Naive thymus-derived CD4-positive, alpha-beta T cell (primary cell): Measurements from ENCODE around the gene CDC14A. TPM values are rescaled to one million over a fixed set of nuclear protein-coding genes. Genes with fewer than 3 reads are reported as not detected.

Experiments
- ATAC-seq: fragments of 150-1000 bp; cut with Tn5 transposase; 2 replicates; pipeline ENCODE4 v1.10.0; 2021; ENCODE audit warnings: mild to moderate bottlenecking, moderate library complexity
- CTCF ChIA-PET: fragments of 350-600 bp; sonication (Branson Sonifier 250); formaldehyde crosslinking; loops from one replicate; lab custom pipeline; 2021; ENCODE audit warnings: antibody characterized with exemption; lab: Charles Lee
- POLR2A ChIA-PET: fragments of 350-600 bp; sonication (Branson Sonifier 250); formaldehyde crosslinking; loops from one replicate; lab custom pipeline; 2021; ENCODE audit warnings: antibody characterized with exemption, inconsistent platforms; lab: Charles Lee
- DNase-seq, 9 donors: peaks; one replicate each; pipeline versions ENCODE4 v3.0.0 to v3.0.0-alpha.2; 2020 to 2022; ENCODE audit warnings: mixed read lengths in 1 of 9
- H3K27ac ChIP-seq: one replicate; pipeline ENCODE4 v1.7.0; 2013; ENCODE audit warnings: mild to moderate bottlenecking, low read depth, low read length, moderate library complexity
- H3K27me3 ChIP-seq, 2 donors: one replicate each; pipeline ENCODE4 v1.7.0; 2013; ENCODE audit warnings: low read length in 2 of 2, mild to moderate bottlenecking in 2 of 2, moderate library complexity in 2 of 2; ENCODE audit not compliant: control insufficient read depth in 2 of 2, insufficient read depth in 2 of 2
- H3K36me3 ChIP-seq, 3 experiments: 1 replicate in 2 of 3; 2 replicates in 1 of 3; pipeline ENCODE4 v1.7.0; 2013; ENCODE audit warnings: low read length in 3 of 3, mild to moderate bottlenecking in 3 of 3, moderate library complexity in 1 of 3; ENCODE audit not compliant: insufficient read depth in 3 of 3, control insufficient read depth in 2 of 3
- H3K4me1 ChIP-seq, 2 donors: one replicate each; pipeline ENCODE4 v1.7.0; 2013; ENCODE audit warnings: low read length in 2 of 2, mild to moderate bottlenecking in 2 of 2, moderate library complexity in 1 of 2; ENCODE audit not compliant: control insufficient read depth in 2 of 2, insufficient read depth in 2 of 2
- H3K4me3 ChIP-seq: 2 replicates; pipeline ENCODE4 v1.7.0; 2013; ENCODE audit warnings: mild to moderate bottlenecking, low read length
- H3K9me3 ChIP-seq, 3 experiments: 1 replicate in 2 of 3; 2 replicates in 1 of 3; pipeline ENCODE4 v1.7.0; 2013; ENCODE audit warnings: low read length in 3 of 3; ENCODE audit not compliant: control insufficient read depth in 2 of 3
- H3K27ac Mint-ChIP-seq, 9 donors: one replicate each; pipeline ENCODE4 v1.8.0; 2020 to 2022; ENCODE audit warnings: mixed read lengths in 9 of 9, mild to moderate bottlenecking in 8 of 9, moderate library complexity in 5 of 9, inconsistent platforms in 2 of 9
- H3K27me3 Mint-ChIP-seq, 5 donors: one replicate each; pipeline ENCODE4 v1.8.0; 2021 to 2022; ENCODE audit warnings: mixed read lengths in 5 of 5, mild to moderate bottlenecking in 1 of 5
- H3K36me3 Mint-ChIP-seq, 5 donors: one replicate each; pipeline ENCODE4 v1.8.0; 2020 to 2022; ENCODE audit warnings: mixed read lengths in 5 of 5, mild to moderate bottlenecking in 3 of 5, inconsistent platforms in 1 of 5
- H3K4me1 Mint-ChIP-seq, 7 donors: one replicate each; pipeline ENCODE4 v1.8.0; 2020 to 2022; ENCODE audit warnings: mixed read lengths in 7 of 7, mild to moderate bottlenecking in 3 of 7, inconsistent platforms in 1 of 7
- H3K4me3 Mint-ChIP-seq, 10 donors: one replicate each; pipeline ENCODE4 v1.8.0; 2020 to 2022; ENCODE audit warnings: mild to moderate bottlenecking in 10 of 10, mixed read lengths in 10 of 10, moderate library complexity in 6 of 10, inconsistent platforms in 2 of 10
- H3K9me3 Mint-ChIP-seq, 11 donors: one replicate each; pipeline ENCODE4 v1.8.0; 2020 to 2022; ENCODE audit warnings: mixed read lengths in 11 of 11, mild to moderate bottlenecking in 4 of 11, inconsistent platforms in 1 of 11, moderate library complexity in 1 of 11
- intact Hi-C, 2 donors: fragments of 100-400 bp; cut with micrococcal nuclease; formaldehyde crosslinking; loops; one replicate each; pipeline ENCODE4 v1.15.1; 2023
- polyA plus RNA-seq, 2 donors: library from polyadenylated mRNA; unstranded; fragments of 300-500 nt; fragmentation: Illumina TruSeq; gene quantifications; one replicate each; pipeline ENCODE4 v1.2.3, GENCODE V29; 2021
- total RNA-seq, 6 experiments: library from RNA in 5 of 6; stranded (reverse) in 5 of 6; gene quantifications; 1 replicate in 5 of 6; 2 replicates in 1 of 6; pipeline ENCODE4 v1.2.3 and lab custom pipeline; 2021 to 2026

The CDC14A gene
- total and polyA plus RNA-seq, 7 experiments from 2014 or later: 47.1 to 136 (median 79.3) TPM

GRCh38 chr1:100423832-100424337, 71.6 kb downstream of the CDC14A start:
- intact Hi-C loops: loop anchor here (1.0 to 5.0 kb wide), 5 partner anchors 9 to 33 kb away; no protein-coding TSS in a partner anchor
- H3K9me3 ChIP-seq: no peaks in the 10 kb centered on the region
- Mint-ChIP-seq H3K27me3 (no peaks in the 10 kb centered on the region), H3K4me1 (peaks cover 31 to 92% (median 73%) of the 10 kb centered on the region in 7 donors), H3K9me3 (no peaks in the 10 kb centered on the region), H3K27ac (peak overlapping the region; percentile 85 to 98 (median 92)), H3K4me3 (peak overlapping the region; percentile 51 to 88 (median 80)), H3K36me3 (peaks cover 5 to 48% (median 37%) of the 10 kb centered on the region in 5 donors)
- POLR2A ChIA-PET: interaction anchor here (0.8 to 3.8 kb wide), 19 partner anchors 9 to 174 kb away, joined by 3 to 38 read pairs (median 9); partner anchors contain the start of genes CDC14A and DBT
- H3K4me3 ChIP-seq: peak overlapping the region; percentile 41
- H3K36me3 ChIP-seq: peaks cover 0 to 14% (median 11%) of the 10 kb centered on the region in 3 experiments
- H3K27me3 ChIP-seq: no peaks in the 10 kb centered on the region
- peak; percentile 56 for ATAC-seq
- peak overlapping the region; percentile 69 for H3K27ac ChIP-seq
- peak in 4 of 9 donors; percentile 26 to 58 (median 52) for DNase-seq
- H3K4me1 ChIP-seq: peaks cover 29 to 43% of the 10 kb centered on the region in 2 donors
- CTCF ChIA-PET: interaction anchor here (1.0 to 3.1 kb wide), 10 partner anchors 9 to 69 kb away, joined by 3 to 14 read pairs (median 4); no protein-coding TSS in a partner anchor

GRCh38 chr1:100428160-100428559, 75.9 kb downstream of the CDC14A start:
- Mint-ChIP-seq H3K36me3 (peaks cover 10 to 59% (median 57%) of the 10 kb centered on the region in 5 donors), H3K4me3 (no peak overlapping the region), H3K9me3 (peaks cover 0 to 2% (median 0%) of the 10 kb centered on the region in 11 donors), H3K27me3 (no peaks in the 10 kb centered on the region), H3K4me1 (peaks cover 22 to 85% (median 62%) of the 10 kb centered on the region in 7 donors), H3K27ac (peak overlapping the region in 7 of 9 donors; percentile 3 to 66 (median 41))
- no peaks in the 10 kb centered on the region for H3K9me3 ChIP-seq
- POLR2A ChIA-PET: interaction anchor here (1.0 to 1.4 kb wide), 4 partner anchors 12 to 186 kb away, joined by 3 to 5 read pairs (median 4); no protein-coding TSS in a partner anchor
- CTCF ChIA-PET: no interaction called here
- no peak overlapping the region for H3K4me3 ChIP-seq
- H3K36me3 ChIP-seq: peaks cover 0 to 12% (median 11%) of the 10 kb centered on the region in 3 experiments
- H3K27ac ChIP-seq: no peak overlapping the region
- intact Hi-C loops: loop anchor here in 1 of 2 donors (1.0 kb wide), 1 partner anchor 12 kb away; no protein-coding TSS in a partner anchor
- H3K27me3 ChIP-seq: no peaks in the 10 kb centered on the region
- DNase-seq (no peak), ATAC-seq (no peak)
- H3K4me1 ChIP-seq: peaks cover 27 to 50% of the 10 kb centered on the region in 2 donors

GRCh38 chr1:100430325-100430756, 78.0 kb downstream of the CDC14A start:
- Mint-ChIP-seq H3K4me3 (no peak overlapping the region), H3K36me3 (peaks cover 20 to 61% (median 57%) of the 10 kb centered on the region in 5 donors), H3K9me3 (peaks cover 0 to 15% (median 4%) of the 10 kb centered on the region in 11 donors), H3K27me3 (no peaks in the 10 kb centered on the region), H3K27ac (peak overlapping the region in 5 of 9 donors; percentile 22 to 81 (median 48)), H3K4me1 (peaks cover 30 to 85% (median 61%) of the 10 kb centered on the region in 7 donors)
- ATAC-seq: no peak
- Histone ChIP-seq H3K4me3 (no peak overlapping the region), H3K27me3 (no peaks in the 10 kb centered on the region), H3K4me1 (peaks cover 26 to 49% of the 10 kb centered on the region in 2 donors), H3K27ac (no peak overlapping the region), H3K9me3 (no peaks in the 10 kb centered on the region), H3K36me3 (peaks cover 0 to 3% (median 3%) of the 10 kb centered on the region in 3 experiments)
- CTCF ChIA-PET: interaction anchor here (0.6 to 1.3 kb wide), 2 partner anchors 29 to 36 kb away, joined by 4 to 5 read pairs; no protein-coding TSS in a partner anchor
- intact Hi-C loops: no loop called here
- POLR2A ChIA-PET: interaction anchor here (0.7 to 1.6 kb wide), 7 partner anchors 9 to 634 kb away, joined by 3 to 8 read pairs (median 4); no protein-coding TSS in a partner anchor
- no peak for DNase-seq

GRCh38 chr1:100431954-100432353, 79.6 kb downstream of the CDC14A start:
- Histone ChIP-seq H3K4me3 (no peak overlapping the region), H3K27ac (no peak overlapping the region), H3K4me1 (peaks cover 28 to 43% of the 10 kb centered on the region in 2 donors), H3K36me3 (peaks cover 0 to under 1% (median 0%) of the 10 kb centered on the region in 3 experiments), H3K9me3 (no peaks in the 10 kb centered on the region), H3K27me3 (no peaks in the 10 kb centered on the region)
- ChIA-PET CTCF (interaction anchor here (1.5 to 2.0 kb wide), 2 partner anchors 23 to 40 kb away, joined by 4 to 5 read pairs; no protein-coding TSS in a partner anchor), POLR2A (interaction anchor here (0.6 to 5.0 kb wide), 8 partner anchors 8 to 74 kb away, joined by 3 to 38 read pairs (median 4); no protein-coding TSS in a partner anchor)
- ATAC-seq (no peak), DNase-seq (no peak)
- Mint-ChIP-seq H3K4me1 (peaks cover 31 to 82% (median 64%) of the 10 kb centered on the region in 7 donors), H3K27me3 (no peaks in the 10 kb centered on the region), H3K9me3 (peaks cover 0 to 15% (median 4%) of the 10 kb centered on the region in 11 donors), H3K27ac (peak overlapping the region in 8 of 9 donors; percentile 55 to 81 (median 73)), H3K4me3 (peak overlapping the region in 5 of 10 donors; percentile 23 to 51 (median 38)), H3K36me3 (peaks cover 18 to 66% (median 62%) of the 10 kb centered on the region in 5 donors)
- intact Hi-C loops: no loop called here

GRCh38 chr1:100433563-100433962, 81.3 kb downstream of the CDC14A start:
- Histone ChIP-seq H3K27ac (peak overlapping the region; percentile 38), H3K4me1 (peaks cover 34 to 38% of the 10 kb centered on the region in 2 donors), H3K9me3 (no peaks in the 10 kb centered on the region), H3K4me3 (no peak overlapping the region), H3K36me3 (peaks cover 0 to 5% (median 0%) of the 10 kb centered on the region in 3 experiments), H3K27me3 (no peaks in the 10 kb centered on the region)
- Mint-ChIP-seq H3K4me3 (peak overlapping the region in 2 of 10 donors; percentile 13 to 16), H3K9me3 (peaks cover 0 to 15% (median 4%) of the 10 kb centered on the region in 11 donors), H3K27ac (peak overlapping the region in 8 of 9 donors; percentile 41 to 98 (median 84)), H3K4me1 (peaks cover 31 to 82% (median 61%) of the 10 kb centered on the region in 7 donors), H3K36me3 (peaks cover 18 to 61% (median 54%) of the 10 kb centered on the region in 5 donors), H3K27me3 (no peaks in the 10 kb centered on the region)
- DNase-seq: no peak
- POLR2A ChIA-PET: interaction anchor here (0.9 to 5.0 kb wide), 10 partner anchors 10 to 81 kb away, joined by 3 to 38 read pairs (median 5); partner anchors contain the start of gene CDC14A
- intact Hi-C loops: loop anchor here in 1 of 2 donors (1.0 kb wide), 1 partner anchor 9 kb away; no protein-coding TSS in a partner anchor
- CTCF ChIA-PET: interaction anchor here (0.8 to 2.0 kb wide), 6 partner anchors 9 to 42 kb away, joined by 3 to 5 read pairs (median 4); no protein-coding TSS in a partner anchor
- no peak for ATAC-seq

GRCh38 chr1:100434831-100435230, 82.5 kb downstream of the CDC14A start:
- Histone ChIP-seq H3K27me3 (no peaks in the 10 kb centered on the region), H3K9me3 (no peaks in the 10 kb centered on the region), H3K4me1 (peaks cover 47 to 49% of the 10 kb centered on the region in 2 donors), H3K27ac (peak overlapping the region; percentile 34), H3K36me3 (peaks cover 0 to 5% (median 0%) of the 10 kb centered on the region in 3 experiments), H3K4me3 (no peak overlapping the region)
- DNase-seq: no peak
- intact Hi-C loops: no loop called here
- peak overlapping the region in 8 of 9 donors; percentile 66 to 98 (median 86) for H3K27ac Mint-ChIP-seq
- ATAC-seq: no peak
- H3K4me1 Mint-ChIP-seq: peaks cover 41 to 88% (median 69%) of the 10 kb centered on the region in 7 donors
- POLR2A ChIA-PET: interaction anchor here (0.5 to 5.0 kb wide), 10 partner anchors 9 to 299 kb away, joined by 3 to 38 read pairs (median 4); partner anchors contain the start of gene CDC14A
- H3K9me3 Mint-ChIP-seq: peaks cover 0 to 15% (median 4%) of the 10 kb centered on the region in 11 donors
- CTCF ChIA-PET: interaction anchor here (2.0 kb wide), 1 partner anchor 20 kb away, joined by 5 read pairs; no protein-coding TSS in a partner anchor
- peak overlapping the region in 3 of 10 donors; percentile 28 to 32 (median 29) for H3K4me3 Mint-ChIP-seq
- no peaks in the 10 kb centered on the region for H3K27me3 Mint-ChIP-seq
- H3K36me3 Mint-ChIP-seq: peaks cover 18 to 63% (median 55%) of the 10 kb centered on the region in 5 donors
